GM20431 (cell line): ENCODE results near the gene YIPF6.
"Not testable (repeated sequence)": the region's sequence is repeated elsewhere in the genome, so short reads cannot be mapped to it uniquely, and the experiment has no call there.

Experiments
- in situ Hi-C: fragments of 300-500 bp; cut with MseI, MboI; formaldehyde crosslinking; loops from one replicate; pipeline ENCODE4 v1.15.0; 2020; ENCODE audit warnings: low sequenced_read_pairs; ENCODE audit not compliant: unreplicated experiment

The YIPF6 gene

DNA sequence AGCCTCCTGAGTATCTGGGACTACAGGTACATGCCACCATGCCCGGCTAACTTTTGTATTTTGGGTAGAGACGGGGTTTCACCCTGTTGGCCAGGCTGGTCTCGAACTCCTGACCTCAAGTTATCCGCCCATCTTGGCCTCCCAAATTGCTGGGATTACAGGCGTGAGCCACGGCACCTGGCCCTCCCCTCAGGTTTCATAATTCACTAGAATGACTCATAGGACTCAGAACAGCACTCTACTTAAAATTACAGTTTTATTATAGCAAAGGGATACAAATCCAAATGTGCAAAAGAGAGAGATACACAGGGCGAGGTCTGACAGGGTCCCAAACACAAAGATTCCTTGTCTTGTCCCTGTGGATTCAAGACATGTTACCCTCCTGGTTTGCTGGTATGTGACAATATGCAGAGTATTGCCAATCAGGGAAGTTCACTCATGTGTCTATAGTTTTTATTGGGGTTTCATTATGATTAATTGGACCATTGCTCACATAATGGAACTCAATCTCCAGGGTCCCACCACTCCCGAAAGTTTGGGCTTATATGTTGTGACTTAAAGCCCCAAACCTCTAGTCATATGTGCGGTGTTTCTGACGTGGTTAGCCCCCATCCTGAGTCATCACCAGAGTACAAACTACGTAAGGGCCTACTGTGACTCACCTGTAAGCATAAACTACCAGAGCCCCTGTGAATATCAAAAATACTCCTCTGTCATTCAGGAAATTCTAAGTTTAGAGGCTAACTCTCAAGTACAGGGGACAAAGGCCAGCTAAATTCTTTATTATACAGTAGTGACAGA, 5.2 kb downstream of the YIPF6 start:
- in situ Hi-C loops: loop anchor here (25.0 kb wide), 1 partner anchor 208 kb away; no protein-coding TSS in a partner anchor

DNA sequence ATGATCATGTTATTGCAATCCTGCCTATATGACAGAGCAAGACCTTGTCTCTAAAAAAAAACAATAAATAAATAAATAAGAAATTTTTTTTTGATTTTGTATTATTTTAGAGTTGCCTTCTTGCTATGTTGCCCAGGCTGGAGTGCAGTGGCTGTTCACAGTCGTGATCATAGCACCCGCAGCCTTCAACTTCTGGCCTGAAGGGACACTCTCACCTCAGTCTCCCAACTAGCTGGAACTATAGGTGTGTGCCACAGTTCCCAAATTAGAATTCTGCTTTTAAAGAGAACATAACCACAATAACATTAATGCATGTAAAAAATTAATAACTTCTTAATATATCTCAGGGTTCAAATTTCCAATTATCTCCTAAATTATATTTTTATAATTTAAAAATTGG, 7.8 kb downstream of the YIPF6 start:
- in situ Hi-C loops: loop anchor here (25.0 kb wide), 1 partner anchor 206 kb away; no protein-coding TSS in a partner anchor

DNA sequence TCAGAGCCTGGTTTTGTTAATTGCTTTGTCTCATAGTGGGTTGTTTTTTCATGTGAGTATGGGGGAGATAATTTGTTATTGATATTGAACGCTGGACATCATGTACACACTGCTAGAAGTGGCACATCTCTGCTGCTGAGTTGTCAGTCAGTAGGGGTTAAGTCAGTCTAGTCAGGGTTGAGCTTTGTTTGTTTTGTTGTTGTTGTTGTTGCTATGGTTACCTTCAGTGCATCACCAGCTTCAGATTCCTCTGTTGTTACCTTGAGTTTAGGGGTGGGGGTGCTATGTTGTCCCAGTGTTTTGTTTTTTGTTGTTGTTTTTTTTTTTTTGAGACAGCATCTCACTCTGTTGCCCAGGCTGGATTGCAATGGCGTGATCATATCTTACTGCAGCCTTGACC, 9.9 kb downstream of the YIPF6 start:
- in situ Hi-C loops: loop anchor here (25.0 kb wide), 1 partner anchor 204 kb away; no protein-coding TSS in a partner anchor

GRCh38 chrX:68511255-68511654, 12.4 kb downstream of the YIPF6 start:
- in situ Hi-C loops: loop anchor here (25.0 kb wide), 1 partner anchor 201 kb away; no protein-coding TSS in a partner anchor

- in situ Hi-C loops: loop anchor here (25.0 kb wide), 1 partner anchor 188 kb away; no protein-coding TSS in a partner anchor
Measured at GRCh38 chrX:68524680-68525079, 25.8 kb downstream of the YIPF6 start.

DNA sequence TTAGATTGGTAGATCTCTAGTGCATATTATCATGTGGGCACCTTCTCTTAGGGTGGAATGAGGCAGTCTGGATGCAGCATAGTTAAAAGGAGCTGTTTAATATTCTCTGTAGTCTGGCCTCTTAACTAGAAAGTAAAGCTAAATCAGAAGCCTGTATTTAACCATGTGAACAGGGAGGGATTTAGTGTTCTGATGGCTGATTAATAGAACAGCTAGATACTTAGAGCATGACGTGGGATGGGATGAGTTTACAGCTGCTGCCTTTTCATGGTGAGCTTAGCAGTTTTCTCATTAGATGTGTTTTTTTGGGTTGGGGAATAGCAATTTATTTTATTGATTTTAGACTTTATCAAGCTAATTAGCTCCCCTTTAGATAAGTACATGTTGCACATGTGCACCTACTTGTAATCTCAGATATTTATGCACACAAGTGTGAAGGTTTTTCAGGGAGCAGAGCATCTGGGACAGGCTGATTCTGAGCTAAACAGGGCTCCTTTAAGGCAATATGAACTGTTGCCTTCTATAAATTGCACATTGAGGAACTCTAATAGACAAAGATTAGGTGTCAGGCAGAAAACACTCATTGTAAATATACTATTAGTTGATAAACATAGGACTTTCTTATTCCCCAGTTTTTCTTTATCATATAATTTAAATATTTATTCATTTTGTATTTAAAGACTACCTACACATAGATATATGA, 34.1 kb downstream of the YIPF6 start:
- in situ Hi-C loops: no loop called here

DNA sequence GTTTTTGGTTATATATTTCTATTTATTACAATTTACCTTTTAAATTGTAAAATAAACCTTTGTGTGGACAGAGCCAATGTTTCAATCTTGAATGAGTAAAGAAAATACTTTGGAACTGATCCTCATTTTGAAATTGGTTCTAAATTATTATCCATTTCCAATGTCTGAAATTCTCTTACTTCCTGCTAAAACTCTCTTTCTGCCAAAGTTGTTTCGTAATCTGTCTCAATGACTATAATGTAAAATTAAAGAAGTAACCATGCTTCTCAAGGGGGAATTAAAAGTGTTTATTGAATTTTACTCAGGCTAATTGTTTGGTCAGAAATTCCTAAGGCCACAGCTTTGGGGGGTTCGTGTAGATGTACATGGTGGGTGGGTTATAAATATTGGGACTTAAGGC, 34.8 kb downstream of the YIPF6 start:
- in situ Hi-C loops: no loop called here

- in situ Hi-C loops: no loop called here
Measured at GRCh38 chrX:68534691-68535090, 35.8 kb downstream of the YIPF6 start.

GRCh38 chrX:68536429-68536828, 37.6 kb downstream of the YIPF6 start:
- in situ Hi-C loops: no loop called here

- in situ Hi-C loops: no loop called here
Measured at GRCh38 chrX:68536884-68537283, 38.0 kb downstream of the YIPF6 start.

GRCh38 chrX:68550193-68550592, 51.3 kb downstream of the YIPF6 start:
- in situ Hi-C loops: no loop called here

GRCh38 chrX:68556036-68556435, 57.2 kb downstream of the YIPF6 start:
- in situ Hi-C loops: no loop called here

GRCh38 chrX:68557126-68557525, 58.3 kb downstream of the YIPF6 start:
- in situ Hi-C loops: not testable (repeated sequence)

- in situ Hi-C loops: not testable (repeated sequence)
Measured at GRCh38 chrX:68559905-68560304, 61.1 kb downstream of the YIPF6 start.

DNA sequence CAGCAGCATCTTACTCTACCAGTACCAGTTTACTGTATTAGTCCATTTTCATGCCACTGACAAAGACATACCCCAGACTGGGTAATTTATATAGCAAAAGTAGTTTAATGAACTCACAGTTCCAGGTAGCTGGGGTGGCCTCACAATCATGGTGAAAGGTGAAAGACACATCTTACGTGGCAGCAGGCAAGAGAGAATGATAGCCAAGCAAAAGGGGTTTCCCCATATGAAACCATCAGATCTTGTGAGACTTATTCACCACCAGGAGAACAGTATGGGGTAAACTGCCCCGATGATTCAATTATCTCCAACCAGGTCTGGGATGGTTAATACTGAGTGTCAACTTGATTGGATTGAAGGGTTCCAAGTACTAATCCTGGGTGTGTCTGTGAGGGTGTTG, 69.3 kb downstream of the YIPF6 start:
- in situ Hi-C loops: no loop called here

- in situ Hi-C loops: no loop called here
Measured at GRCh38 chrX:68570598-68570997, 71.7 kb downstream of the YIPF6 start.

- in situ Hi-C loops: no loop called here
Measured at GRCh38 chrX:68571292-68571609, 72.4 kb downstream of the YIPF6 start.

- in situ Hi-C loops: no loop called here
Measured at GRCh38 chrX:68571610-68572311, 72.9 kb downstream of the YIPF6 start.

- in situ Hi-C loops: no loop called here
Measured at GRCh38 chrX:68574240-68574639, 75.4 kb downstream of the YIPF6 start.

DNA sequence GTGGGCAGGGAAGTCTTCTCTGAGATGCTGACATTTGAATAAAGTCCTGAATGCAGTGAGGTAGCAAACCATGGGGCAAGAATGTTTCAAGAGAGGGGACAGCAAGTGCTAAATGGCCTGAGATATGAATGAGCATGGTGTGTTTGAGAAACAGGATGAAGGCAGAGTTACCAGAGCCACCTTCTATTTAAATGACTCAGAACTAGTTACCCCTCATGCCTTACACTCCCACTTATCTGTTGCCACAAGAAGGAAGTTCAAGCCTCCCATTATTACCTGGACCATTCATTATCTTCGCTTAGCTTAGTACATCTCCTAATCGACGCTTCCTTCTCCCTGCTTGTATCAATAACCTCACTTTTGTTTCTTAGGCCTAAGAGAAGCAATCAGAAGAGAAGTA, 81.0 kb downstream of the YIPF6 start:
- in situ Hi-C loops: no loop called here

- in situ Hi-C loops: no loop called here
Measured at GRCh38 chrX:68584221-68584620, 85.4 kb downstream of the YIPF6 start.
